Progenitor cell of endocrine pancreas (in vitro differentiated cells): ENCODE data around the gene STAT5A. TPM values are rescaled to one million over a fixed set of nuclear protein-coding genes. Genes with fewer than 3 reads are reported as not detected.

Experiments
- DNase-seq: peaks from one replicate; pipeline ENCODE4 v3.0.0; 2021; ENCODE audit warnings: low spot score; ENCODE audit not compliant: unreplicated experiment
- H3K27ac Mint-ChIP-seq: 2 replicates; pipeline ENCODE4 v1.8.0; 2021; ENCODE audit warnings: mild to moderate bottlenecking, moderate library complexity, mixed read lengths
- H3K27me3 Mint-ChIP-seq: 2 replicates; pipeline ENCODE4 v1.8.0; 2021; ENCODE audit warnings: mixed read lengths
- H3K36me3 Mint-ChIP-seq: 2 replicates; pipeline ENCODE4 v1.8.0; 2022; ENCODE audit warnings: mixed read lengths; ENCODE audit not compliant: insufficient read depth
- H3K4me1 Mint-ChIP-seq: 2 replicates; pipeline ENCODE4 v1.8.0; 2021; ENCODE audit warnings: low read depth, mixed read lengths
- H3K4me3 Mint-ChIP-seq: 2 replicates; pipeline ENCODE4 v1.8.0; 2021; ENCODE audit warnings: low read depth, mild to moderate bottlenecking, moderate library complexity, mixed read lengths
- H3K9me3 Mint-ChIP-seq: 2 replicates; pipeline ENCODE4 v1.8.0; 2021; ENCODE audit warnings: low read depth, mixed read lengths
- CTCF ChIP-seq: fragments of 200-600 bp; sonication (generic); IDR thresholded peaks from one replicate; pipeline ENCODE4 v1.5.0; 2021; ENCODE audit warnings: antibody characterized with exemption, mild to moderate bottlenecking; ENCODE audit not compliant: unreplicated experiment
- total RNA-seq: library from RNA; stranded (reverse); gene quantifications from 2 replicates; pipeline ENCODE4 v1.2.1, GENCODE V29; 2021

Gene STAT5A
- total RNA-seq, 1 donor from 2014 or later, result 0.74 TPM

GRCh38 chr17:42246515-42246914 is 41.8 kb upstream of the STAT5A start:
- Mint-ChIP-seq H3K27me3 (no peaks in the 10 kb centered on the region), H3K36me3 (no peaks in the 10 kb centered on the region), H3K4me1 (peaks cover 12% of the 10 kb centered on the region), H3K4me3 (no peak overlapping the region), H3K9me3 (no peaks in the 10 kb centered on the region), H3K27ac (no peak overlapping the region)
- TF ChIP-seq CTCF, result no peak
- no peak for DNase-seq

- H3K9me3 Mint-ChIP-seq, result no peaks in the 10 kb centered on the region
- DNase-seq, result no peak
- no peak overlapping the region for H3K4me3 Mint-ChIP-seq
- peaks cover 9% of the 10 kb centered on the region for H3K4me1 Mint-ChIP-seq
- no peaks in the 10 kb centered on the region for H3K36me3 Mint-ChIP-seq
- no peak for TF ChIP-seq CTCF
- H3K27ac Mint-ChIP-seq, result no peak overlapping the region
- H3K27me3 Mint-ChIP-seq, result no peaks in the 10 kb centered on the region
Measured at GRCh38 chr17:42247734-42248133, 40.6 kb upstream of the STAT5A start.

GRCh38 chr17:42248351-42249179 is 39.7 kb upstream of the STAT5A start:
- Mint-ChIP-seq H3K4me3 (no peak overlapping the region), H3K27ac (no peak overlapping the region), H3K4me1 (peaks cover 8% of the 10 kb centered on the region), H3K9me3 (no peaks in the 10 kb centered on the region), H3K27me3 (no peaks in the 10 kb centered on the region), H3K36me3 (no peaks in the 10 kb centered on the region)
- no peak for DNase-seq
- no peak for TF ChIP-seq CTCF

- H3K4me1 Mint-ChIP-seq, result peaks cover 6% of the 10 kb centered on the region
- no peaks in the 10 kb centered on the region for H3K27me3 Mint-ChIP-seq
- no peak for DNase-seq
- no peak for TF ChIP-seq CTCF
- H3K36me3 Mint-ChIP-seq, result no peaks in the 10 kb centered on the region
- no peak overlapping the region for H3K4me3 Mint-ChIP-seq
- H3K27ac Mint-ChIP-seq, result no peak overlapping the region
- no peaks in the 10 kb centered on the region for H3K9me3 Mint-ChIP-seq
Measured at GRCh38 chr17:42249681-42250446, 38.4 kb upstream of the STAT5A start.

- no peaks in the 10 kb centered on the region for H3K27me3 Mint-ChIP-seq
- H3K4me3 Mint-ChIP-seq, result no peak overlapping the region
- no peak for DNase-seq
- no peaks in the 10 kb centered on the region for H3K9me3 Mint-ChIP-seq
- peak; percentile 32 for TF ChIP-seq CTCF
- no peak overlapping the region for H3K27ac Mint-ChIP-seq
- peaks cover 10% of the 10 kb centered on the region for H3K4me1 Mint-ChIP-seq
- H3K36me3 Mint-ChIP-seq, result no peaks in the 10 kb centered on the region
Measured at GRCh38 chr17:42251115-42251514, 37.2 kb upstream of the STAT5A start.
